K562 (cell line): ENCODE results near the gene LPIN3. TPM values are rescaled to one million over a fixed set of nuclear protein-coding genes. Genes with fewer than 3 reads are reported as not detected.

ENCODE experiments used
- ATAC-seq: fragments of 200-7000 bp; cut with Tn5 transposase; 3 replicates; pipeline ENCODE4 v1.9.1; 2020; ENCODE audit warnings: moderate library complexity
- BruUV-seq: library from RNA; stranded (reverse); fragments of 400-500 nt; replicated peaks from 2 replicates; lab custom pipeline; 2021; lab: Mats Ljungman, UMichigan
- CTCF ChIA-PET: fragments of 300-600 bp; formaldehyde crosslinking; extraction: SDS; loops from one replicate; lab custom pipeline; 2021; ENCODE audit warnings: low intra/inter-chr PET ratio; lab: Yijun Ruan, JAX
- POLR2A ChIA-PET: fragments of 300-600, 350-650 bp; sonication (Branson Sonifier 250); formaldehyde crosslinking; extraction: SDS; loops from one replicate; lab custom pipeline; 2021; ENCODE audit warnings: antibody characterized with exemption, inconsistent platforms; lab: Yijun Ruan, JAX
- DNase-seq, 4 experiments: peaks; one replicate each; pipeline versions ENCODE4 v3.0.0 to v3.0.0-alpha.2; 2011 to 2018; ENCODE audit warnings: low spot score in 3 of 4, mixed read lengths in 3 of 4; ENCODE audit errors: extremely low read depth in 1 of 4
- FAIRE-seq: peaks from 2 replicates; lab custom pipeline; 2011; peaks lifted over from hg19 to GRCh38; lab: Jason Lieb, UNC
- H2AFZ ChIP-seq: 2 replicates; pipeline ENCODE4 v1.6.0; 2011; ENCODE audit warnings: low read depth, low read length, control low read depth, inconsistent platforms
- H3K27ac ChIP-seq: fragments of 200-600 bp; 3 replicates; pipeline ENCODE4 v1.8.0; 2011; ENCODE audit warnings: low read depth, mild to moderate bottlenecking, control low read depth, inconsistent platforms, low read length, moderate library complexity, mixed read lengths; ENCODE audit errors: extremely low read depth
- H3K27me3 ChIP-seq, 2 experiments: fragments of 300-600 bp in 1 of 2; 2 replicates in 1 of 2; 3 replicates in 1 of 2; pipeline versions ENCODE4 v1.6.0 to v1.8.0; 2011; ENCODE audit warnings: inconsistent platforms in 2 of 2, low read length in 2 of 2, mild to moderate bottlenecking in 1 of 2, mixed read lengths in 1 of 2, moderate library complexity in 1 of 2; ENCODE audit not compliant: control insufficient read depth in 2 of 2, insufficient read depth in 2 of 2
- H3K36me3 ChIP-seq: fragments of 300-600 bp; 3 replicates; pipeline ENCODE4 v1.8.0; 2011; ENCODE audit warnings: mild to moderate bottlenecking, low read length, inconsistent platforms; ENCODE audit not compliant: control insufficient read depth, insufficient read depth
- H3K4me1 ChIP-seq, 2 experiments: fragments of 200-600 bp in 1 of 2; replicated peaks in 1 of 2; 2 replicates in 1 of 2; 3 replicates in 1 of 2; pipeline versions ENCODE4 v1.5.1 to v1.8.0; 2011; ENCODE audit warnings: inconsistent platforms in 2 of 2, low read length in 2 of 2, mild to moderate bottlenecking in 1 of 2, mixed read lengths in 1 of 2, moderate library complexity in 1 of 2; ENCODE audit not compliant: control insufficient read depth in 2 of 2, insufficient read depth in 2 of 2
- H3K4me2 ChIP-seq: 2 replicates; pipeline ENCODE4 v1.6.1; 2011; ENCODE audit warnings: low read length, control low read depth, inconsistent platforms, mixed read lengths; ENCODE audit not compliant: insufficient read depth
- H3K4me3 ChIP-seq: fragments of 200-600 bp; sonication (generic), shearing (Covaris generic); 2 replicates; pipeline ENCODE4 v1.5.1; 2016; ENCODE audit warnings: control low read depth, inconsistent platforms
- H3K79me2 ChIP-seq: fragments of 200-600 bp; 3 replicates; pipeline ENCODE4 v1.8.0; 2011; ENCODE audit warnings: low read length, inconsistent platforms; ENCODE audit not compliant: control insufficient read depth, insufficient read depth
- H3K9ac ChIP-seq, 2 experiments: 2 replicates each; pipeline versions ENCODE4 v1.6.0 to v1.6.1; 2011; ENCODE audit warnings: low read depth in 2 of 2, low read length in 2 of 2, control low read depth in 1 of 2, inconsistent platforms in 1 of 2, mild to moderate bottlenecking in 1 of 2, mixed read lengths in 1 of 2; ENCODE audit not compliant: insufficient read depth in 1 of 2
- H3K9me1 ChIP-seq: one replicate; pipeline ENCODE4 v1.6.0; 2011; ENCODE audit warnings: inconsistent platforms, mild to moderate bottlenecking, low read length, moderate library complexity; ENCODE audit not compliant: control insufficient read depth, insufficient read depth
- H3K9me3 ChIP-seq: replicated peaks from 2 replicates; pipeline ENCODE4 v1.5.1; 2011; ENCODE audit warnings: low read depth, low read length, inconsistent platforms; ENCODE audit not compliant: control insufficient read depth, insufficient read depth
- H4K20me1 ChIP-seq: replicated peaks from 2 replicates; pipeline ENCODE4 v1.6.1; 2011; ENCODE audit warnings: low read length, inconsistent platforms, mixed read lengths; ENCODE audit not compliant: control insufficient read depth, insufficient read depth
- KLF16 ChIP-seq: IDR thresholded peaks from 2 replicates; pipeline ENCODE4 v1.6.1; 2016; ENCODE audit warnings: antibody characterized with exemption
- SMARCE1 ChIP-seq: fragments of 450-650 bp; IDR thresholded peaks from 2 replicates; pipeline ENCODE4 v1.7.1; 2016; ENCODE audit warnings: mild to moderate bottlenecking
- SUPT5H ChIP-seq: fragments of 450-650 bp; IDR thresholded peaks from 2 replicates; pipeline ENCODE4 v1.6.1; 2016
- U2AF2 ChIP-seq: fragments of 200-400 bp; formaldehyde crosslinking; optimal IDR thresholded peaks from 2 replicates; pipeline ENCODE3; 2017; ENCODE audit warnings: low read depth, mild to moderate bottlenecking, low read length
- ZBTB17 ChIP-seq: fragments of 450-650 bp; formaldehyde crosslinking; IDR thresholded peaks from 2 replicates; pipeline ENCODE4 v1.4.0; 2020; ENCODE audit warnings: mild to moderate bottlenecking
- ZC3H8 ChIP-seq: fragments of 450-650 bp; IDR thresholded peaks from 2 replicates; pipeline ENCODE4 v1.6.1; 2017
- ZZZ3 ChIP-seq: fragments of 450-650 bp; IDR thresholded peaks from 2 replicates; pipeline ENCODE4 v1.6.1; 2016; ENCODE audit warnings: antibody characterized with exemption, mild to moderate bottlenecking, moderate library complexity
- WGBS: fragments of 100-300 bp; shearing (Covaris generic); methylation state at CpG from one replicate; pipeline ENCODE4 v1.1.6; 2016; ENCODE audit warnings: low coverage, mixed read lengths; ENCODE audit not compliant: insufficient coverage; ENCODE audit errors: missing lambda C conversion rate; 5-methylcytosine and 5-hydroxymethylcytosine counted together
- in situ Hi-C: fragments of 300-500 bp; cut with MboI; formaldehyde crosslinking; loops from 4 replicates; pipeline ENCODE4 v1.15.0; 2018; ENCODE audit warnings: inconsistent platforms, mixed read lengths
- intact Hi-C: fragments of 100-400 bp; cut with micrococcal nuclease; formaldehyde crosslinking; loops from 2 replicates; pipeline ENCODE4 v1.14.2; 2022
- polyA plus RNA-seq, 8 experiments: library from polyadenylated mRNA; depleted of rRNA in 4 of 8; stranded (reverse) in 5 of 8; unstranded in 3 of 8; fragments of >200 nt; fragmentation: Nextera tagmentation in 2 of 8; fragmentation: Illumina TruSeq in 1 of 8; extraction: Ambion mirVana in 2 of 8; extraction: Trizol in 1 of 8; gene quantifications; 2 replicates each; pipeline versions ENCODE4 v1.2.1 to v1.2.3, GENCODE V29; 2011 to 2014; ENCODE audit warnings: inconsistent platforms in 1 of 8, missing spikeins in 1 of 8
- total RNA-seq, 7 experiments: library from RNA; depleted of rRNA in 6 of 7; stranded (reverse); fragments of >200 nt in 6 of 7; fragmentation: Illumina TruSeq in 2 of 7; extraction: Trizol in 2 of 7; gene quantifications; 2 replicates each; pipeline versions ENCODE4 v1.2.1 to v1.2.3, GENCODE V29; 2011 to 2021; ENCODE audit warnings: low replicate concordance in 1 of 7
- TF ChIP-seq, protein P1 (sequence below), 2 experiments: fragments of 450-650 bp in 1 of 2; IDR thresholded peaks; 2 replicates each; pipeline ENCODE4 v1.6.1; 2011 to 2017; ENCODE audit warnings: low read depth in 2 of 2, antibody characterized with exemption in 1 of 2, borderline replicate concordance in 1 of 2, low read length in 1 of 2, mild to moderate bottlenecking in 1 of 2, mixed read lengths in 1 of 2; ENCODE audit not compliant: control insufficient read depth in 1 of 2
- TF ChIP-seq, protein P2 (sequence below), 2 experiments: IDR thresholded peaks; 2 replicates each; pipeline ENCODE4 v1.6.1; 2012; ENCODE audit warnings: improper control_type of control experiment in 2 of 2, low read depth in 2 of 2, low read length in 2 of 2, borderline replicate concordance in 1 of 2
- TF ChIP-seq, protein P3 (sequence below): sonication (generic); formaldehyde crosslinking; IDR thresholded peaks from 2 replicates; pipeline ENCODE4 v1.4.0; 2020; ENCODE audit warnings: mild to moderate bottlenecking, missing genetic modification reagents

Gene LPIN3
- total and polyA plus RNA-seq, 9 of the 15 experiments (the other 6 are each of a cell fraction or from before 2014, with no cell fraction given): 2.2 to 10.4 (median 5.9) TPM

DNA sequence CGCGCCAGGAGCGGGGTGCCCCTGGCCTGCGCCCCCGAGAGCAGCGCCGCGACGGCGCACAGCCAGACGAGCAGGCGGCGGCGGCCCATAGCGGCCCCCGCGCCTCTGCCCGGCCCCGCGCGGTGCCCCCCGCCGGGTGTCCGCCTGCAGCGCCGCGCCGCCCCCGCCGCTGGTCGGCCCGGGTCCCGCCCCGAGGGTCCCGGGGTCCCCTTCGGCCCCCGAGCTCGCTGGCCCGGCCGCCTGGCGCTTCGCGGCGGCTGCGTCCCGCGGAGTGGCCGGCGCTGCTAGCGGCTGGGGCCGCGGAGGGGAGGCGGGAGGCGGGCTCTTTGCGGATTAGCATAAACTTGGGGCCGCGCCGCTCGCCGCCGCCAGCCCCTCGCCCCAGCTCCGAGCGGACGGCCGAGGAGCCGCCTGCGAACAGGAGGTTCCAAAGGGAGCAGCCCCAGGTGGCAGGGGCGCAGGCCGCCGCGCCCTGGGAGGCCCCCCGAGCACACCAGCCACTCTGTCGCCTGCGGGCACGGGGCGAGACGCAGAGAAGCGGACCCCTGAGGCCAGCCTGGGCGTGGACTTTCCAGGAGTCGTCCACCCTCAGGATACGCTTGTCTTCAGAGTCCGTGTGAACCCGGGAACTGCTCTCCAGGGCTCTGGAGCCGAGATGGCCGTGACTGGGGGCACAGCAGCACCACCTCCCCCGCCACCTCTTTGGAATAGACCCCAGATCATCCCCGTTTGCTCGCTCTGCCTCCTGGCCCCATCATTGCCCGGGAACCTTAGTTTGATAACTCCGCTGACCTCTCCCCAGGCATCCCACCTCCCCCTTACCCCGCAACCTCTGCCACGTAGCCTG is 26.1 kb downstream of the LPIN3 start, which contains the start of gene EMILIN3 (continued):
- TF ChIP-seq, protein P1, sequence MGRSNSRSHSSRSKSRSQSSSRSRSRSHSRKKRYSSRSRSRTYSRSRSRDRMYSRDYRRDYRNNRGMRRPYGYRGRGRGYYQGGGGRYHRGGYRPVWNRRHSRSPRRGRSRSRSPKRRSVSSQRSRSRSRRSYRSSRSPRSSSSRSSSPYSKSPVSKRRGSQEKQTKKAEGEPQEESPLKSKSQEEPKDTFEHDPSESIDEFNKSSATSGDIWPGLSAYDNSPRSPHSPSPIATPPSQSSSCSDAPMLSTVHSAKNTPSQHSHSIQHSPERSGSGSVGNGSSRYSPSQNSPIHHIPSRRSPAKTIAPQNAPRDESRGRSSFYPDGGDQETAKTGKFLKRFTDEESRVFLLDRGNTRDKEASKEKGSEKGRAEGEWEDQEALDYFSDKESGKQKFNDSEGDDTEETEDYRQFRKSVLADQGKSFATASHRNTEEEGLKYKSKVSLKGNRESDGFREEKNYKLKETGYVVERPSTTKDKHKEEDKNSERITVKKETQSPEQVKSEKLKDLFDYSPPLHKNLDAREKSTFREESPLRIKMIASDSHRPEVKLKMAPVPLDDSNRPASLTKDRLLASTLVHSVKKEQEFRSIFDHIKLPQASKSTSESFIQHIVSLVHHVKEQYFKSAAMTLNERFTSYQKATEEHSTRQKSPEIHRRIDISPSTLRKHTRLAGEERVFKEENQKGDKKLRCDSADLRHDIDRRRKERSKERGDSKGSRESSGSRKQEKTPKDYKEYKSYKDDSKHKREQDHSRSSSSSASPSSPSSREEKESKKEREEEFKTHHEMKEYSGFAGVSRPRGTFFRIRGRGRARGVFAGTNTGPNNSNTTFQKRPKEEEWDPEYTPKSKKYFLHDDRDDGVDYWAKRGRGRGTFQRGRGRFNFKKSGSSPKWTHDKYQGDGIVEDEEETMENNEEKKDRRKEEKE (IDR thresholded peaks at IDR 0.05; ENCODE audit: borderline replicate concordance in 1 of 2, control insufficient read depth in 1 of 2, low read depth in 2 of 2, low read length in 1 of 2): no peak
- TF ChIP-seq, all 486 proteins: peak for 0

DNA sequence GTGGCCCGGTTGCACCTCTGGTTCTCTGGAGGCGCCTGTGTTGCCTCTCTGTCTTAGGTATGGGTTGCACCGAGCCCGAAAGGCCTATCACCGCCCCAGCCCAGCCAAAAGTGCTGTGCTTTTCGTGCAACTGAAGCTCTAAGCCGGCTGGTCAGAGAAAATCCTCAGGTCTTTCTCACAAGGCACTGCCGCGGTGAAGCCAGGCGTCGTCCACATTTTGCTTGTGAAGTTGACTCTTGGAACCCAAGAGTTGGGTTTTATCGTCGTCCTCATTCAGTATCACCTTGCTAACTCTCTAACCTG is 26.7 kb downstream of the LPIN3 start:
- ATAC-seq (no peak; the same call in 2 of the 3 replicates), DNase-seq (no peak), FAIRE-seq (no peak)
- Histone ChIP-seq H3K36me3 (no peaks in the 10 kb centered on the region), H4K20me1 (peaks cover 23% of the 10 kb centered on the region), H3K9ac (no peak overlapping the region), H3K4me3 (no peak overlapping the region), H3K9me1 (no peaks in the 10 kb centered on the region), H2AFZ (no peak overlapping the region), H3K27ac (no peak overlapping the region), H3K79me2 (no peaks in the 10 kb centered on the region), H3K4me1 (peaks cover 0 to 24% of the 10 kb centered on the region in 2 experiments; a peak in 2 of 5 replicates), H3K27me3 (peaks cover 36 to 62% of the 10 kb centered on the region in 2 experiments; a peak in 4 of 5 replicates), H3K4me2 (no peak overlapping the region), H3K9me3 (no peaks in the 10 kb centered on the region)
- no peak for TF ChIP-seq SMARCE1
- TF ChIP-seq, protein P2, sequence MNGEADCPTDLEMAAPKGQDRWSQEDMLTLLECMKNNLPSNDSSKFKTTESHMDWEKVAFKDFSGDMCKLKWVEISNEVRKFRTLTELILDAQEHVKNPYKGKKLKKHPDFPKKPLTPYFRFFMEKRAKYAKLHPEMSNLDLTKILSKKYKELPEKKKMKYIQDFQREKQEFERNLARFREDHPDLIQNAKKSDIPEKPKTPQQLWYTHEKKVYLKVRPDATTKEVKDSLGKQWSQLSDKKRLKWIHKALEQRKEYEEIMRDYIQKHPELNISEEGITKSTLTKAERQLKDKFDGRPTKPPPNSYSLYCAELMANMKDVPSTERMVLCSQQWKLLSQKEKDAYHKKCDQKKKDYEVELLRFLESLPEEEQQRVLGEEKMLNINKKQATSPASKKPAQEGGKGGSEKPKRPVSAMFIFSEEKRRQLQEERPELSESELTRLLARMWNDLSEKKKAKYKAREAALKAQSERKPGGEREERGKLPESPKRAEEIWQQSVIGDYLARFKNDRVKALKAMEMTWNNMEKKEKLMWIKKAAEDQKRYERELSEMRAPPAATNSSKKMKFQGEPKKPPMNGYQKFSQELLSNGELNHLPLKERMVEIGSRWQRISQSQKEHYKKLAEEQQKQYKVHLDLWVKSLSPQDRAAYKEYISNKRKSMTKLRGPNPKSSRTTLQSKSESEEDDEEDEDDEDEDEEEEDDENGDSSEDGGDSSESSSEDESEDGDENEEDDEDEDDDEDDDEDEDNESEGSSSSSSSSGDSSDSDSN (IDR thresholded peaks at IDR 0.05; ENCODE audit: borderline replicate concordance in 1 of 2, low read depth in 2 of 2, low read length in 2 of 2): no peak
- TF ChIP-seq KLF16: no peak
- TF ChIP-seq U2AF2: no peak
- TF ChIP-seq SUPT5H: no peak
- no peak for TF ChIP-seq ZZZ3
- TF ChIP-seq, protein P3, sequence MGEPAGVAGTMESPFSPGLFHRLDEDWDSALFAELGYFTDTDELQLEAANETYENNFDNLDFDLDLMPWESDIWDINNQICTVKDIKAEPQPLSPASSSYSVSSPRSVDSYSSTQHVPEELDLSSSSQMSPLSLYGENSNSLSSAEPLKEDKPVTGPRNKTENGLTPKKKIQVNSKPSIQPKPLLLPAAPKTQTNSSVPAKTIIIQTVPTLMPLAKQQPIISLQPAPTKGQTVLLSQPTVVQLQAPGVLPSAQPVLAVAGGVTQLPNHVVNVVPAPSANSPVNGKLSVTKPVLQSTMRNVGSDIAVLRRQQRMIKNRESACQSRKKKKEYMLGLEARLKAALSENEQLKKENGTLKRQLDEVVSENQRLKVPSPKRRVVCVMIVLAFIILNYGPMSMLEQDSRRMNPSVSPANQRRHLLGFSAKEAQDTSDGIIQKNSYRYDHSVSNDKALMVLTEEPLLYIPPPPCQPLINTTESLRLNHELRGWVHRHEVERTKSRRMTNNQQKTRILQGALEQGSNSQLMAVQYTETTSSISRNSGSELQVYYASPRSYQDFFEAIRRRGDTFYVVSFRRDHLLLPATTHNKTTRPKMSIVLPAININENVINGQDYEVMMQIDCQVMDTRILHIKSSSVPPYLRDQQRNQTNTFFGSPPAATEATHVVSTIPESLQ (CRISPR knock-in tag): no peak
- no peak for TF ChIP-seq ZBTB17 (CRISPR knock-in tag)
- TF ChIP-seq ZC3H8: no peak
- intact Hi-C loops: no loop called here
- ChIA-PET POLR2A (no interaction called here), CTCF (no interaction called here)
- in situ Hi-C loops: no loop called here
- no TSS peak for BruUV-seq
- 11% methylated on average over 13 of the region's 13 CpGs for WGBS
